GM12873 (cell line): Measurements from ENCODE around the gene N4BP2L2.

Source experiments
- TF ChIP-seq, protein P1 (sequence below): IDR thresholded peaks from 2 replicates; pipeline ENCODE4 v1.5.1; 2012; ENCODE audit warnings: low read depth, mild to moderate bottlenecking, moderate library complexity, low read length, control low read depth; ENCODE audit not compliant: insufficient read depth; ENCODE audit errors: missing control alignments

N4BP2L2 gene

GRCh38 chr13:32468502-32469142 is 70.0 kb downstream of the N4BP2L2 start:
- TF ChIP-seq, protein P1, sequence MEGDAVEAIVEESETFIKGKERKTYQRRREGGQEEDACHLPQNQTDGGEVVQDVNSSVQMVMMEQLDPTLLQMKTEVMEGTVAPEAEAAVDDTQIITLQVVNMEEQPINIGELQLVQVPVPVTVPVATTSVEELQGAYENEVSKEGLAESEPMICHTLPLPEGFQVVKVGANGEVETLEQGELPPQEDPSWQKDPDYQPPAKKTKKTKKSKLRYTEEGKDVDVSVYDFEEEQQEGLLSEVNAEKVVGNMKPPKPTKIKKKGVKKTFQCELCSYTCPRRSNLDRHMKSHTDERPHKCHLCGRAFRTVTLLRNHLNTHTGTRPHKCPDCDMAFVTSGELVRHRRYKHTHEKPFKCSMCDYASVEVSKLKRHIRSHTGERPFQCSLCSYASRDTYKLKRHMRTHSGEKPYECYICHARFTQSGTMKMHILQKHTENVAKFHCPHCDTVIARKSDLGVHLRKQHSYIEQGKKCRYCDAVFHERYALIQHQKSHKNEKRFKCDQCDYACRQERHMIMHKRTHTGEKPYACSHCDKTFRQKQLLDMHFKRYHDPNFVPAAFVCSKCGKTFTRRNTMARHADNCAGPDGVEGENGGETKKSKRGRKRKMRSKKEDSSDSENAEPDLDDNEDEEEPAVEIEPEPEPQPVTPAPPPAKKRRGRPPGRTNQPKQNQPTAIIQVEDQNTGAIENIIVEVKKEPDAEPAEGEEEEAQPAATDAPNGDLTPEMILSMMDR, result no peak

- TF ChIP-seq, protein P1, result no peak
Observed at GRCh38 chr13:32456591-32456990, 82.0 kb downstream of the N4BP2L2 start.

DNA sequence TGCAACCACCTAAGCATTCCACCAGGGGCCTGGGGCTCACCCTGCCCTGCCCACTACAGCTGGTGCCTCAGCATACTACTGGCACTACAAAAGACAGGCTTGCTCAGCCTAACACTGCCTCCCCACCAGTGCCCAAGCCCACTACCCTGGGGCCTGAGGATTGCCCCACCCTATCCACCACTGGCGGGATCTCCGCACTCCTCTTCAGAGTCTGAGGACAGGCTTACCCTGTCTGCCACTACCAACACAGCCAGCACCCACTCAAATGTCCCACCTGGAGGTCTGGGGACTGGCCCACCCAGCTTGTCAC is 83.0 kb downstream of the N4BP2L2 start:
- TF ChIP-seq, protein P1, result no peak

DNA sequence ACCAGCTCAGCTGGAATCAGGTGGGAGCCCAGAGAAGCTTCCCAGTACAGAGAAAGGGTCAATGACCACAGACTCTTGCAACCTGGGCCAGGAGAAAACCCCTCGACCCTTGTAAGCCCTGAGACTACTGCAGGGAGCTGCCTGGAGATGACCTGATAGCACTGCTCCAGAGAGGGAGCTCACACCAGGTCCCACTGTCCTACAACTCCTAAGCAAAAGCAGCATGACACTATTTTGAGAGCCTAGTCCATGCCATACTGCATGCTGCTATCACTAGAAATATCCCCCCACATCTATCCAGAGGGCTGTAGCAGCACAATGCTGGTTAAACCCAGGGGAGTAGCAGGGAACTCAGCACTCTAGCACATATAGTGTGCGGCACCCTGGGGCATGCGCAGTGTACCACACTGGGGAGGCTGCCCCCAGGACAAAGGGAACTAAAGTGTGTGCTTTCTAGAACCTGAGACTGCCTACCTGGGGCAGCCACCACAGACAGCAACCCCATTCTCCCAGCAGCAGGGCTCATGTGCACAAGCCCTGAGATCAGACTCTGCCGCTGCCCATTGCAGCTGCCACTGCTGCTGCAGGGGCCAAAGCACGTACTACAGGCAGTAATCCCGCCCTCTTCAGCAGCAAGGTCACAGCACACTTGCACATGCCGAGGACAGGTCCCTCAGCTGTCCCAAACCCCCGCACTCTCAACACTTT is 83.6 kb downstream of the N4BP2L2 start:
- TF ChIP-seq, protein P1, result no peak

DNA sequence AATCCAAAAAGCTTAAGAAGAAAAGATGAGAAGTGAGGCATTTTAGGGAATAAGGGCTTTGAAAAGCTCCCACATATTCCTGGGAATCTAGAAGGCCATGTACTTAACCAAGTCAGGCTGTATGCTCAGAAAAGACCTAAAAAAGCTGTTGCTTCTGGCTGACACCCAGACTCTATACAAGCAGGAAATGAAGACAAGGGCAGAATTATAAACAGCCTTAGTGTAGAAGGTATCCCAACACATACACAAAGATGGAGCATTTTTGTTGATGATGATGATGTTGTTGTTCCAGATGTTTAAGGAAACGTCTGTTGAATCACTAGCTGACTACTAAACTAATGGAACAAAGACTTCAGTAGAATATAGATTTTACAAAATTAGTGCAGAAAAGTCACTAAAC is 84.6 kb downstream of the N4BP2L2 start:
- TF ChIP-seq, protein P1, result no peak

DNA sequence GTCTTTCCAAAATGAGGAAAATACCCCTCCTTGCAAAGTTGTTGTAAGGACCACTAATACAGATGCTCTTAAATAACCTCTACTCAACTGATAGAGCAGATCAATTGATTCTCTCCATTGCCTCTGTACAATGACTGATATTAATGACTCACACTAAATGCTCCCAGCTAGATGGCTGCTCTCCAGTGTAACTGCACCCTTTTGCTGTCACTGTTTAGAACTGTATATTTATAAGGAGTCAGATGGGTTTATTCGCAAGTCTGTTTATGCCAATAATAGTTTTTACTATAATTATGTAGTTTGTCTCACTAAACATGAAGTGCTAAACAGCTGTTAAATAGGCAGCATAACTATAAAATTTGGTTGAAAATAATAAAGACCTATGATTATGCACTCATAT is 89.6 kb downstream of the N4BP2L2 start:
- TF ChIP-seq, protein P1, result no peak

DNA sequence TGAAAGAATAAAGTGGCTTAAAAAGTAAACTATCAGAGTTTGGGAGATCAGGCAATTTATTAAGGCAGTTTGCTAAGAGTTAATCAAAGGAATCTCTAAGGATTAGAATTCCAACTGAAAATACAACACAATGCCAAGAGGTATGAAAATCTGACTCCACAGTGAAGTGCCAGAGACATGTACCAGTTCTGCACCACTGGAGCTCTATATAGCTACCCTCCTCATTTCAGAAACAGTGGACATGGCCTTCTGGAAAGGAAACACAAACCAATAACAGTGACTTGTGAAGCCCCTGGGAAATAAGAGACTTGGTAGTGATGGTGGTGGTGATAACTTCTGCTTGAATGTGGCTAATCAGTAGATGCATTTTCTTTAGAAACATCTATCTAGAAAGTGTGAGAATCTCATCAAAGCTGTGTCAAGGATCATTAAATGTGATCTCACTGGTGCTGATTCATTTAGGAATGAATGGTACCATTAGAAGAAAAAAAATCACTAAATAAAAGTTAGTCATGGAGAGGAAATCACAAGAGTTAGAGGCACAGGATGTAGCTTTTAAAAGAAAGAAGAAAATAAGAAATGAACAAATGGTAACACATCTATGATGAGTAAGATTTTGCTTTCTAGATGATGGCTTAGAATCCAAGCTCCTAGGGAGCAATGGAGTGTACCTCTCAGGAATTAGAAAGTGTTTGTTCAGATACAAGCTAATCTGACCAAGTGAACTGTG is 90.5 kb downstream of the N4BP2L2 start:
- TF ChIP-seq, protein P1, result no peak
